Umbilical cord (tissue), 2 donors: Measurements from ENCODE around the gene TAF7. TPM values are rescaled to one million over a fixed set of nuclear protein-coding genes. Genes with fewer than 3 reads are reported as not detected.
"Not testable (repeated sequence)": the region's sequence is repeated elsewhere in the genome, so short reads cannot be mapped to it uniquely, and the experiment has no call there.

Source experiments
- DNase-seq: peaks from one replicate; pipeline ENCODE4 v3.0.0-alpha.2; 2015; ENCODE audit warnings: low spot score
- total RNA-seq: library from RNA; depleted of rRNA; stranded (reverse); fragments of >200 nt; gene quantifications from one replicate; pipeline ENCODE4 v1.2.3, GENCODE V29; 2014; ENCODE audit warnings: low replicate concordance; ENCODE audit not compliant: insufficient read depth

Gene TAF7
- total RNA-seq, 1 donor from 2014 or later = 58.7 TPM

GRCh38 chr5:141338538-141339306 lies 18.1 kb upstream of the TAF7 start, which contains the start of gene PCDHGA2:
PCDHGA2 (plus strand) TSS chr5:141338760.
- DNase-seq = peak; percentile 23

DNA sequence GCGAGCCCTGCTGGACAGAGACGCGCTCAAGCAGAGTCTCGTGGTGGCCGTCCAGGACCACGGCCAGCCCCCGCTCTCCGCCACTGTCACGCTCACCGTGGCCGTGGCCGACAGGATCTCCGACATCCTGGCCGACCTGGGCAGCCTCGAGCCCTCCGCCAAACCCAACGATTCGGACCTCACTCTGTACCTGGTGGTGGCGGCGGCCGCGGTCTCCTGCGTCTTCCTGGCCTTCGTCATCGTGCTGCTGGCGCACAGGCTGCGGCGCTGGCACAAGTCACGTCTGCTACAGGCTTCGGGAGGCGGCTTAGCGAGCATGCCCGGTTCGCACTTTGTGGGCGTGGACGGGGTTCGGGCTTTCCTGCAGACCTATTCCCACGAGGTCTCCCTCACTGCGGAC lies 12.0 kb upstream of the TAF7 start:
- not testable (repeated sequence) for DNase-seq

DNA sequence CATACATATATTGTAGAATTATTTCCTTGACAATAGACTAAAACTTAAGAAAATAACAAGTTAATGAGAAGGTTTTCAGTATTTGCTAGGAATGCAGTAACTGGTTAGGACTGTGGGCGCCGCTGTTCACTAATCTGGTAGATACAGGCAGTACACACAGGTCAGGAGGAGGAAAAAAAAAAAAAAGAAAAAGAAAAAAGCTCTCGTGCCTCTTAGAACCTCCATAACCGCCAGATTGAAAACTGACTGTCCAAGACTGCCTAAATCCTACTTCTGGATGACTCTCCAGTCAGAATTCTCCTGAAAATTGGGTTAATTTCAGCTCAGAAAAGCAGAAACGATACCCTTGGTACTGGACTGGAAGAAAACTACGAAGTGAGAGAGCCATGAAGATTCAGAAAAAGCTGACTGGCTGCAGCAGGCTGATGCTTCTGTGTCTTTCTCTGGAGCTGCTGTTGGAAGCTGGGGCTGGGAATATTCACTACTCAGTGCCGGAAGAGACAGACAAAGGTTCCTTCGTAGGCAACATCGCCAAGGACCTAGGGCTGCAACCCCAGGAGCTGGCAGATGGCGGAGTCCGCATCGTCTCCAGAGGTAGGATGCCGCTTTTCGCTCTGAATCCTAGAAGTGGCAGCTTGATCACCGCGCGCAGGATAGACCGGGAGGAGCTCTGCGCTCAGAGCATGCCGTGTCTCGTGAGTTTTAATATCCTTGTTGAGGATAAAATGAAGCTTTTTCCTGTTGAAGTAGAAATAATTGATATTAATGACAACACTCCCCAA lies 9.9 kb upstream of the TAF7 start, which contains the start of gene PCDHGA1:
Gene PCDHGA1 (plus strand): TSS at position 216 of the 782 bp plus-strand sequence.
- no peak for DNase-seq

DNA sequence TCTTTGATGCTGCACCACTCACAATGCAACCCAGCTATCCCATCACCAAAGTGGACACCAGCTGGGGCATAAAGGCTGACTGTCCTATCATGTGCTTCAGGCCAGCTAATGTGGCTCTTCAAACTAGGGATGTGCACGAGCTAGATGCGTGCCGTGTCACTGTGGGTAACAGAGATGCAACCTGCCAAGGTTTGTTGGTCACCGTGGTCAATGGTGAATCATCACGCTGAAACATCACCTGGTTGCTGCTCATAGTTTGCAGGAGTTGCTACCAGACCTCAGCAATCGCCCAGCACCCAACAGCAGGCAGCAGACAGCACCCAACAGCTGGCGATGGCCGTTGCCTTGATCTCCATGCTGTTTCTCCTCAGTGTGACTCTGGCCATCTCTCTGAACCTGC lies 7.6 kb upstream of the TAF7 start:
- no peak for DNase-seq

DNA sequence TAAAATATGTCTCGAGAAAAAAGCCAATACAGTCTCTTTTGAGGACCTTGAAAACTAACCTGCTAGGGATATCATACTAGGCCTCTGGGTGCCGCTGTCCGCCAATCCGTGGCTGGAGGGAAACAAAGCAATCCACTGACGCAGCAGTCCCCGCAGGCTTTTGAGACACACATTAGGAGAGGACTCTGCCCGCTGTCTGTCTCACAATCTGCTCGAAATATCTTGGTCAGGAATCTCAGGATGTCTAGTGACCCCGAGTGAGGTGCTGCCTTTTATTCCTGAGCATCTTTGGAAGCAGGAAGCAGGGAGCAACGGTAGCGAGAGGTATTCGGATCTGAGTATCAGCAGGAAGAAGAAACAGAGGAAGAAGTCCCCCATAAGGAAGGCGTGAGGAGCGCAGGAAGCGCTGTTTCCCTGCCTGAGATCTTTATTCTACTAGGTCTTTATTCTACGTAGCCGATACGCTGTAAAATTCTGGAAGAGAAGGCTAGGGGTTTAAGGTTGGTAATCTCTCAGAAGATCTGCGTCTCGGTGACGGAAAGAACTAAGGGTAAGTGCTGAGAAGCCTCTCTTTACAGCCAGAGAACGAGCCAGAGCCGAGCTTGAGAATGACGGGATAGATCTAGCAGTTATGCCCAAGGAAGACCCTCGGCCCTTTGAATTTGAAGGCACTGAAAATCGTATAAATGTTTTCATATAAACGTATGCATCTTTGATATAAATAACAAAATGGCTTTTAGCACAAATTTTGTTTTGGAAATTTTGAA lies 5.7 kb upstream of the TAF7 start:
- peak; percentile 24 for DNase-seq

- no peak for DNase-seq
These were observed 1.7 kb upstream of the TAF7 start for GRCh38 chr5:141322261-141322660.

GRCh38 chr5:141319699-141320098 lies 885 bp downstream of the TAF7 start:
- no peak for DNase-seq

- no peak for DNase-seq
These were observed 1.4 kb downstream of the TAF7 start for GRCh38 chr5:141319202-141319601.

DNA sequence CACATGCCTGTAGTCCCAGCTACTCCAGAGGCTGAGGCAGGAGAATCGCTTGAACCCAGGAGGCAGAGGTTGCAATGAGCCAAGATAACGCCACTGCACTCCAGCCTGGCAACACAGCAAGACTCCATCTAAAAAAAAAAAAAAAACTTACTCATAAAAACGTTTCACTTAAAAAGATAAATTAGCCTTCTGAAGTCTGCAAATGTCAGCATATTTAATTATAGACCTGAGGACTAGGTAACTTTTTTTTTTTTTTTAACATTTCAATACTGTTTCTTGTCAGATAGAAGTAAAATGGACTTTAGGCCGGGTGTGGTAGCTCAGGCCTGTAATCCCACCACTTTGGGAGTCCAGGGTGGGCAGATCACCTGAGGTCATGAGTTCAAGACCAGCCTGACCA lies 3.6 kb downstream of the TAF7 start:
- DNase-seq = not testable (repeated sequence)

DNA sequence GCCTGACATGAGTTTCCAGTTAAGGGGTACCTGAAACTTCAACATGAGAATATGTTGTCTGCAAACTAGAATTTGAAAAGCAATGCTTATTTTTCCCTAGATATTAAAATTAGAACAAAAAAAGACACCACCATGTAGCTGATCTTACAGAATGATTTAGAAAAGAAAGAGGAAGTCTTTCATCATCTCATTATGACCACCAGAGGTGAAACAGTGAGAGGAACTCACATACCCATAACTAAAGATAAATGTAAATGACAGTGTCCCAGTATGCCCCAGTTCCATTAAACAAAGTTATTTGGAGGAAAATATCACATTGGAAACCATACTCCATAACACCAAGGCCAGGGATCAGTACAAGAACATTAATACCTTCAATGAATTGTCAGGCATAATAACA lies 6.9 kb downstream of the TAF7 start:
- DNase-seq = no peak

- no peak for DNase-seq
These were observed 14.0 kb downstream of the TAF7 start for GRCh38 chr5:141306630-141307029.

DNA sequence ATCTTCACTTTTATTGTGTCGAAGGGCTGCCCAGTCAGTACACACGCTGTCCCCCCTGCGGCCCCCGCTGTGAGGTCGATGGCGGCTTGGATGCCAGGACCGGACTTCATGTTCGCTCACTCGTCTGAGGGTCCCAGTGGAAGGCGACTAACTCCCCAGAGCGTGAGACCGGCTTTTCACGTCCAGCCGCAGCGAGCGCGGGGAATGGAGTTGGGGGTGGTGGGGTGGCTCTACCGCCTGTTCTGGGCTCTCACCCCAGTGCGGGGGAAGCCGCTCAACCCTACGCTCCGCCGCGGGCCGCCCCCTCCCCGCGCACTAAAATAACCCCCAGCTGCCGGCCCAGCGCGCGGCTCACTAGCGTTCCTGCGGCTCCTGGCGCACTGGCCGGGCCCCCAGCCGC lies 16.8 kb downstream of the TAF7 start, which contains the start of gene SLC25A2:
Gene SLC25A2 (minus strand): TSS at position 294 of the 400 bp plus-strand sequence. CDS start 184 bp downstream, at position 110.
- no peak for DNase-seq

DNA sequence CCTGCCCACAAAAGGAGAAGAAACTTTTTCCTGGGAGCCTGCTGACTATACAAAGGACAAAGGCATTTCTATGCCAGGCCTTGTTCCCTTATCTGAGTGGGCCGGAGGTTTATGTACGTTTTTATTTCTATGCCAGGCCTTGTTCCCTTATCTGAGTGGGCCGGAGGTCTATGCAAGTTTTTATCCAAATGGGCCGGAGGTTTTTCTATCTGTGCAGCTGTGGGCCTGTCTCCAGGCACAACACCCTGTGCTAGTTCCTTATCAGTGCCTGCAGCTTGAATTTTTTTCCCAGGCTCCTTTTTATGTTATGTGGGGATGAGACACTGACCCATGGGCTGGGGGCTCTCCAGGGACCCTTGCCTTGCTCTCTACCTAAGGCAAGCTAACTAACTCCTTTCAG lies 22.2 kb downstream of the TAF7 start:
- no peak for DNase-seq

GRCh38 chr5:141272906-141273305 lies 47.7 kb downstream of the TAF7 start:
- DNase-seq = no peak

DNA sequence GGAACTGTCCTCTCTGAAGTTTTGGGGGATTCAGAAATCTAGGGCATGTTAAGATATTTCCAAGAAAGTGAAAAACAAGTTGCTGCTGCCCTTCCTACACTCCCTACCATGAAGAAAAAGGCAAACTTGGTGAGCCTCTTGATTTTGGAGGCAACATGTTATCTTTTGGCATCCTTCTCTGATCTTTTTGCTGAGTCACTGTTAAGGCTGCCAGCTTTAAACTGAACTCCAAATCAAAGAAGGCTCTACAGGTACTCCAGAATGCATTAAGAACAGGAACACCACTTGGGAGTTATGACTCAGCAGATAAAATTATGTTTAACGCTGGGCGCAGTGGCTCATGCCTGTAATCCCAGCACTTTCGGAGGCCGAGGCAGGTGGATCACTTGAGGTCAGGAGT lies 51.4 kb downstream of the TAF7 start:
- DNase-seq = no peak

Other genes with a start within 250 kb of the TAF7 start
- 6.5 TPM for gene PCDHB2, start 226.2 kb downstream of the TAF7 start, total RNA-seq
- gene PCDHB3, start 220.3 kb downstream of the TAF7 start, total RNA-seq = 0.72 TPM
- 2.9 TPM for gene PCDHB4, start 199.0 kb downstream of the TAF7 start, total RNA-seq
- 11.6 TPM for gene PCDHB5, start 185.6 kb downstream of the TAF7 start, total RNA-seq
- gene PCDHB6, start 170.7 kb downstream of the TAF7 start, total RNA-seq = 1.9 TPM
- gene PCDHB7, start 148.1 kb downstream of the TAF7 start, total RNA-seq = 3.6 TPM
- gene PCDHB8, start 143.0 kb downstream of the TAF7 start, total RNA-seq = 0.72 TPM
- gene PCDHB16, start 138.4 kb downstream of the TAF7 start, total RNA-seq = 4.1 TPM
- 1.9 TPM for gene PCDHB9, start 133.6 kb downstream of the TAF7 start, total RNA-seq
- 5.5 TPM for gene PCDHB10, start 128.4 kb downstream of the TAF7 start, total RNA-seq
- gene PCDHB11, start 121.2 kb downstream of the TAF7 start, total RNA-seq = 5.1 TPM
- 2.9 TPM for gene PCDHB12, start 112.1 kb downstream of the TAF7 start, total RNA-seq
- gene PCDHB13, start 106.9 kb downstream of the TAF7 start, total RNA-seq = 1.7 TPM
- 12.3 TPM for gene PCDHB14, start 97.4 kb downstream of the TAF7 start, total RNA-seq
- 3.4 TPM for gene PCDHB15, start 75.4 kb downstream of the TAF7 start, total RNA-seq
- 1.9 TPM for gene SLC25A2, start 16.7 kb downstream of the TAF7 start, total RNA-seq
- gene PCDHGA1, start 9.7 kb upstream of the TAF7 start, total RNA-seq = 0.96 TPM
- 4.6 TPM for gene PCDHGA2, start 18.0 kb upstream of the TAF7 start, total RNA-seq
- gene PCDHGA3, start 23.0 kb upstream of the TAF7 start, total RNA-seq = 2.2 TPM
- 1.7 TPM for gene PCDHGB1, start 29.3 kb upstream of the TAF7 start, total RNA-seq
- gene PCDHGA4, start 34.2 kb upstream of the TAF7 start, total RNA-seq = 6.0 TPM
- 4.6 TPM for gene PCDHGB2, start 39.2 kb upstream of the TAF7 start, total RNA-seq
- 1.9 TPM for gene PCDHGA5, start 43.4 kb upstream of the TAF7 start, total RNA-seq
- 11.8 TPM for gene PCDHGB3, start 49.5 kb upstream of the TAF7 start, total RNA-seq
- 7.2 TPM for gene PCDHGA6, start 53.1 kb upstream of the TAF7 start, total RNA-seq
- gene PCDHGA7, start 62.0 kb upstream of the TAF7 start, total RNA-seq = 7.0 TPM
- gene PCDHGB4, start 66.9 kb upstream of the TAF7 start, total RNA-seq = 18.3 TPM
- gene PCDHGA8, start 71.8 kb upstream of the TAF7 start, total RNA-seq = 3.9 TPM
- gene PCDHGB5, start 77.2 kb upstream of the TAF7 start, total RNA-seq = 15.4 TPM
- 11.1 TPM for gene PCDHGA9, start 82.0 kb upstream of the TAF7 start, total RNA-seq
- gene PCDHGB6, start 87.2 kb upstream of the TAF7 start, total RNA-seq = 9.1 TPM
- 10.8 TPM for gene PCDHGA10, start 92.2 kb upstream of the TAF7 start, total RNA-seq
- gene PCDHGB7, start 96.9 kb upstream of the TAF7 start, total RNA-seq = 13.2 TPM
- 7.9 TPM for gene PCDHGA11, start 100.3 kb upstream of the TAF7 start, total RNA-seq
- gene PCDHGA12, start 109.7 kb upstream of the TAF7 start, total RNA-seq = 14.4 TPM
- 42.9 TPM for gene PCDHGC3, start 155.2 kb upstream of the TAF7 start, total RNA-seq
- gene PCDHGC4, start 164.2 kb upstream of the TAF7 start, total RNA-seq = 4.8 TPM
- 8.2 TPM for gene PCDHGC5, start 168.3 kb upstream of the TAF7 start, total RNA-seq